Anterior cingulate cortex (tissue), 58 donors: Measurements from ENCODE around the gene KBTBD2.
"Not testable (repeated sequence)": the region's sequence is repeated elsewhere in the genome, so short reads cannot be mapped to it uniquely, and the experiment has no call there.

Source experiments
- DNase-seq, 58 donors: peaks; one replicate each; lab custom pipeline; 2025; lab: John Stamatoyannopoulos, UW

The KBTBD2 gene

GRCh38 chr7:32894171-32894570, 2.6 kb upstream of the KBTBD2 start:
- no peak for DNase-seq

DNA sequence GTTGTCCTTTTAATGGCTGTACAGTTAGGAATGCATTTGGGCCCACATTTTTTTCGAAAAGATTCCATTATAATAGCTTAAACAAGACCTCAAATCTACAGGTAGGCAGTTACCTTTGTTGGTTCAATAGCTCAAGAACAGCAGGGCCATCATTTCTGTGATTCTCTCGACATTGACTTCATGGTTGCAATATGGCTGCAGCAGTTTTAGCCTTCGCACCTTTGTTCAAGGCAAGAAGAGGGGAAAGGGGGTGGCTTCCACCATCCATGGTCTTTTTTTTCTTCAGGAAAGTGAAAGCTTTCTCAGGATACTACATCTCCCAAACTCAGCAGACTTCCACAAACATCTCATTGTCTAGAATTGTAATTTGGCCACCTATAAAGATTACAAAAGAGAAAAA, 2.2 kb upstream of the KBTBD2 start:
- no peak for DNase-seq

DNA sequence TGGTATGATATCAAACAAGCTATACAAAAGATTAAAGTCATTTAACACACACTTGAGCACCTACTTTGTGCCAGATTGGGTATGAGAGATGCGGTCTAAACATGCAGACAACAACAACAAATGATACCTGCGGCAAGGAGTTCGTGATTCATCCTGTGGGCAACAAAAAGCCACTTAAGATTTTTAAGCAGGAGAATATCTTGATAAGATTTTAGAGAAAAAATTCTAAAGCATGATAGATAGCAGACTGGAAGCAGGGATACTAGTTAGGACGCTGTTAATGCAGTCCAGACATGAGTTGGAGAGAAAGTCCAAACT, 1.6 kb upstream of the KBTBD2 start:
- DNase-seq = no peak

- peak in 48 of 58 donors; percentile 15 to 82 (median 56) for DNase-seq
Measured at GRCh38 chr7:32892521-32893206, 1.1 kb upstream of the KBTBD2 start.

DNA sequence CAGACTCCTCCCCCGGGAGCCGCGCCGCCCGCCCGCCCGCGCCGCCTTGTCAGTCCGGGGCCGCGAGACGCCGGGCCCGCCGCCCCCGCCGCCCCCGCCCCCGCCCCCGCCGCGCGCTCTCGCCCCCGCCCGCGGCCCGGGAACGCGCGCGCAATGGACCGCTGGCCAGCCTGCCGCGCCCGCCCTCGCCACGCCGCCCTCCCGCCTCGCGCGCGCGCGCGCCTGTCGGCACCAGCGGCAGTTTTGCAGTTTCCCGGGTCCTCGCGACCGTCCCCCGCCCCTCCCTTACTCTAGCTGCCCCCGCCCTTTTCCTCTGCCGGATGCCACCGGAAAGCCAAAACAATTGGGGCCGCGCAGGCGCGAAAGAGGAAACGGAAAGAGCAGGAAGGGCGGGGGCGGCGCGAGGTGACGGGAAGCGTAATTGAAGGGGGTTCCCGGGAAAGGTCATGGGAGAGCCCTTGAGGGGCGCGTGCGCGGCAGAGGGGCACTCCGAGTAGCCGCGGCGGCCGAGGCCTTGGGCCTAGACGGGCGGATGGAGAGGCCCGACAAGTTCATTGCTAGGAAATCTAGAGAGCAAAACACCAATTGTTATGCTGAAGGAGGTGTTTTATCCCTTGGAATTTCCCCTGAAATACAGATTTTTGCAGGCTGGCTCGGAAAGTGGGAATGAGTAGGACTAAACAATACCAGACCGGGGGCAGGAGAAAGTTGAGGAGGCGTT, 400 bp upstream of the KBTBD2 start:
- DNase-seq = peak; percentile 74 to 97 (median 93)

- DNase-seq = peak in 3 of 58 donors; percentile 12 to 36 (median 29)
Measured at GRCh38 chr7:32890793-32891042, 842 bp downstream of the KBTBD2 start.

DNA sequence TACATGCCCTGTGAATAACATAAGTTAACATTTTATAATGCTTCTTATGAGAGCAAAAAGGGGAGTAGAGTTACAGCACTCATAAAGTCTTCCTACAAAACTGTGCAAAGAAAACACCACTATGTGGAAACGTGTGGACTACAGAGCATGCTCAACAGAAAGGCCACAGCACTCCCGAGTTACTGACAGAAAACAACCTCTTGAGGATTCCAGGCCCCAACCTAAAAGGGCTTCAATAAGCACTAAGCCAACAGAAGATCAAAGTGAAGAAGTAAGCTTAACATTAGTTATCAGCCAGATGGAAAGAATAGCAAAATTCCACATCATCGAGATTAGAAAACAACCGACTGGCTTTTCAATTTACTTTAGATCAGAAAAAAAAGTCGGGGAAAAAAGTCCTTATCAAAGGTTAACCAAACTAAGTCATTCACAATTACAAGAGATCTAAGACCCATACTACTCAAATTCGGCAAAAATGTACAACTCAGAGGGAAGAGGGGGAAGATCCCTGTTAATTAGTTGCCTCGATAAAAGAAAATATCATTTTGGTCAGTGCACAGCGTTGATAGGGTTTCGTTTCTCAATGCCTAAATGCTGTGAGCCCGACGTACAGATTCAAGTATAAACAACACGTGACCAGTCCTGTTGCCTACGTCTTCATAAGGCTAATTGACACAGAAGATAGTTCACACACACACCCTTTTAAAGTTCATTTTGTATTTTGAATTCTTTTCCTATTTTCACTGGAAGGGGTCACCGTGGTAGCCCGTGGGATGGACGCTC, 1.4 kb downstream of the KBTBD2 start:
- peak in 14 of 58 donors; percentile 1 to 43 (median 9) for DNase-seq

DNA sequence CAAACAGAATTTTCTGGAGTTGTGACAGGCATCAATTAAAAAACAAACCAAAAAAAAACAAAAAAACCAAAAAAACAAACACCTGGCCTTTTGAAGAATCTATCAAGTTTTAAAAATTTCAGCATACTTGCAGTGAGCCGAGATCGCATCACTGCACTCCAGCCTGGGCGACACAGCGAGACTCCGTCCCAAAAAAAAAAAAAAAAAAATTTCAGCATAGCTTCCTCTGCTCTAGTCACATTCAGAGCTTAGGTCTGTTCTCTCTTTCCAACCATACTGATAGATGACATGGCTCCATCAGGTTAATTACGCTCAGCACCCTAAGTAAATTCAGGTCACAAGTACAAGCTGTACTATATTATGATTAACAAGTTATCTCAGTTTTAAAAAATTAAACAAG, 3.1 kb downstream of the KBTBD2 start:
- DNase-seq = no peak

- DNase-seq = no peak
Measured at GRCh38 chr7:32887395-32887794, 4.2 kb downstream of the KBTBD2 start.

GRCh38 chr7:32881074-32881982, 10.2 kb downstream of the KBTBD2 start:
- DNase-seq = no peak

GRCh38 chr7:32879460-32879859, 12.1 kb downstream of the KBTBD2 start:
- no peak for DNase-seq

- DNase-seq = not testable (repeated sequence)
Measured at GRCh38 chr7:32878023-32878422, 13.5 kb downstream of the KBTBD2 start.

GRCh38 chr7:32872421-32872820, 19.1 kb downstream of the KBTBD2 start:
- DNase-seq = no peak

GRCh38 chr7:32871624-32872371, 19.8 kb downstream of the KBTBD2 start:
- no peak for DNase-seq

- DNase-seq = no peak
Measured at GRCh38 chr7:32870298-32870697, 21.3 kb downstream of the KBTBD2 start.

DNA sequence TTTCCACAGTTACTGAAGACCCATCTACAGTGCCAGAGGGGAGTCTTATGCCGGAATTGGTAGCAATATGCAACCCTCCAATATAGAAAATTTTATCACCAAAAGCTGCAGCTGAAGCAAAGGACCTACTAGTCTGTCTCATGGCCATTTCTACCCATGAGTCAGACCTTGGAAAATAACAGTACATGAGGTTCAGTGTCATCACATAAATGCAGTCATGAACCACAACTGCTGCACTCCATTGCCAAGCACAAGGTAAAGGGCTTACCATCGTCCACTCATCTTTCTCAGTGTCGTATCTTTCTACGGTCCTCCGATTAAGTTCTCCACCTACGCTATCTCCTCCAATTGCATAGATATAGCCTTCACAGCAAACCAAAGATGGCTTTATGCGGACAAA, 21.8 kb downstream of the KBTBD2 start:
- no peak for DNase-seq

DNA sequence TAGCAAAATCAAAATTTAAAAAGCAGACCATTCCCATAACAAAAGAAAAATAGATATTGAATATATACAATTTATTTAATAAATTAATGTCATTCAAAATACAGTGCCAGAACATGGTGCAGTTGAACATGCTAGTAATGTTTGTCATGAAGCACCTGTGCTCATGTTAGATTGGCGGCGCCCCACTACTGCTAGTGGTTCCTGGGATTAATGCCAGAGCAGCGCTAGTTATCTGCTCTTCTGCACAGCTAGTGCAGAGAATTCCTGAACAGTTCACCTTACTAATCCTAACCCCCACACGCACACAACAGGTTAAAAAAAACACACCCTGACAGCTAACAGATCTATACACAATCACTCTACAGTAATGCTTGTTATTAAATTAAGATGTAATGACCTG, 23.4 kb downstream of the KBTBD2 start:
- no peak for DNase-seq

- no peak for DNase-seq
Measured at GRCh38 chr7:32865448-32866030, 26.0 kb downstream of the KBTBD2 start.

GRCh38 chr7:32863872-32864271, 27.7 kb downstream of the KBTBD2 start:
- not testable (repeated sequence) for DNase-seq

- DNase-seq = no peak
Measured at GRCh38 chr7:32860090-32860489, 31.5 kb downstream of the KBTBD2 start.
